Measurements from ENCODE around the gene CSF1R. TPM values are rescaled to one million over a fixed set of nuclear protein-coding genes. Genes with fewer than 3 reads are reported as not detected.
A peak's percentile ranks its signal among the peaks of the same experiment; 100 is the strongest.

CSF1R gene
- total and polyA plus RNA-seq, 4 donors: 5.4 to 46.2 (median 22.1) TPM

DNA sequence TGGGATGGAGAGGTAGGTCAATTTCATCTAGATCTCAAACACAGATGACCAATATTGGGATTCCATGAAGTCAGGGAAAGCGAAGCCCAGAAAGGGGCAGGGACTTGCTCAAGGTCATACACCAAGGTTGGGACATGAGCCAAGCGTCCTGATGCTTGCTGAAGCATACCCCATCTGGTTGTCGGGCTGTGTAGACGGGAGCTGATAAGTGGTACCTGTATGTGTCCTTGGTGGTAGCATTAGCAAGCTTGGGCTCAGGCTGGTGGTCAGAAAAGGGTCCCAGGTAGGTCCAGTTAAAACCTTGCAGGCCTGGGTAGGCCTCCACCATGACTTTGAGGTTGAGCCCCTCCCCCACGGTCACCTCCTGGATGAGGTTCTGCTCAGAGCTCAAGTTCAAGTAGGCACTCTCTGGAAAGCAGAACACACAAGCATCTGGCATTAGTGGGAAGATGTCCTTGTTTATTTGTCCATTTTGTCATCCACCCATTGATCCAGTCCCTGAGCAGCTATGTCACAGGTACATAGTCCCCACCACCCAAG, 13.2 kb downstream of the CSF1R start:
- H3K4me1 ChIP-seq (ENCODE audit: control insufficient read depth in 4 of 4, insufficient read depth in 4 of 4, low read length in 3 of 4): peaks cover 0 to 2% (median 0%) of the 10 kb centered on the region in 4 donors
- H3K36me3 ChIP-seq (ENCODE audit: control insufficient read depth in 4 of 4, insufficient read depth in 3 of 4, low read depth in 1 of 4, low read length in 3 of 4): no peaks in the 10 kb centered on the region
- 87% methylated on average over 5 of the region's 5 CpGs for WGBS
- DNase-seq (ENCODE audit: low spot score): peak; percentile 31
- H3K27me3 ChIP-seq (ENCODE audit: control insufficient read depth in 4 of 4, insufficient read depth in 4 of 4, low read length in 3 of 4): no peaks in the 10 kb centered on the region
- peaks cover 0 to 6% (median 0%) of the 10 kb centered on the region in 4 donors for H3K9me3 ChIP-seq (ENCODE audit: control insufficient read depth in 4 of 4, low read length in 3 of 4)
- H3K4me3 ChIP-seq (ENCODE audit: low read depth in 1 of 3, low read length in 3 of 3): no peak overlapping the region
- no peak overlapping the region for H3K9ac ChIP-seq (ENCODE audit: low read depth in 1 of 2, low read length in 2 of 2)
- TF ChIP-seq, protein P1, sequence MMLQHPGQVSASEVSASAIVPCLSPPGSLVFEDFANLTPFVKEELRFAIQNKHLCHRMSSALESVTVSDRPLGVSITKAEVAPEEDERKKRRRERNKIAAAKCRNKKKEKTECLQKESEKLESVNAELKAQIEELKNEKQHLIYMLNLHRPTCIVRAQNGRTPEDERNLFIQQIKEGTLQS (IDR thresholded peaks at IDR 0.05): no peak
- TF ChIP-seq, protein P2, sequence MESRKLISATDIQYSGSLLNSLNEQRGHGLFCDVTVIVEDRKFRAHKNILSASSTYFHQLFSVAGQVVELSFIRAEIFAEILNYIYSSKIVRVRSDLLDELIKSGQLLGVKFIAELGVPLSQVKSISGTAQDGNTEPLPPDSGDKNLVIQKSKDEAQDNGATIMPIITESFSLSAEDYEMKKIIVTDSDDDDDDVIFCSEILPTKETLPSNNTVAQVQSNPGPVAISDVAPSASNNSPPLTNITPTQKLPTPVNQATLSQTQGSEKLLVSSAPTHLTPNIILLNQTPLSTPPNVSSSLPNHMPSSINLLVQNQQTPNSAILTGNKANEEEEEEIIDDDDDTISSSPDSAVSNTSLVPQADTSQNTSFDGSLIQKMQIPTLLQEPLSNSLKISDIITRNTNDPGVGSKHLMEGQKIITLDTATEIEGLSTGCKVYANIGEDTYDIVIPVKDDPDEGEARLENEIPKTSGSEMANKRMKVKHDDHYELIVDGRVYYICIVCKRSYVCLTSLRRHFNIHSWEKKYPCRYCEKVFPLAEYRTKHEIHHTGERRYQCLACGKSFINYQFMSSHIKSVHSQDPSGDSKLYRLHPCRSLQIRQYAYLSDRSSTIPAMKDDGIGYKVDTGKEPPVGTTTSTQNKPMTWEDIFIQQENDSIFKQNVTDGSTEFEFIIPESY (IDR thresholded peaks at IDR 0.05): no peak
- TF ChIP-seq FOXA1 (IDR thresholded peaks at IDR 0.05) (no peak), RAD21 (IDR thresholded peaks at IDR 0.05) (no peak), GABPA (IDR thresholded peaks at IDR 0.05 in 1 of 2, conservative IDR thresholded peaks at IDR 0.05 in 1 of 2) (no peak), HNF4G (IDR thresholded peaks at IDR 0.05) (no peak), YY1 (IDR thresholded peaks at IDR 0.05) (no peak)
- H3K27ac ChIP-seq (ENCODE audit: low read depth in 1 of 2, low read length in 2 of 2): no peak overlapping the region

DNA sequence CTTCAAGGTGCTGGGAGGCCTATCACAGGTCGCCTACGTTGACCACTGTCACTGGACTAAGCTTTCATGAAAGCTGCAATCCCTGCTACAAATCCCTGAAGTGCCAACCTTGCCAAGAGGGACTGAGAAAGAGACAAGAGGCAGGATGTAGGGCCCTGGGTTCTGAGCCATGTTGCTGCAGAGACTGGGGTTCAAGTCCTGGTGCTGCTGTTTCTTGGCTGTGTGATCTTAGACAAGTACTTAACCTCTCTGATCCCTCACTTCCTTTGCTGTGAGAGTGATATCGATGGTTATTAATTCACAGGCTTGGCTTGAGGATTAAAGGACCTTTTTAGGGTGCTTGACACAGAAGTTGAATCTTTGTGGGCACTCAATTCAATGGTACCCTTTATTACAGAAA, 15.5 kb downstream of the CSF1R start:
- no peak for DNase-seq (ENCODE audit: low spot score)
- no peak overlapping the region for H3K27ac ChIP-seq (ENCODE audit: low read depth in 1 of 2, low read length in 2 of 2)
- H3K4me3 ChIP-seq (ENCODE audit: low read depth in 1 of 3, low read length in 3 of 3): no peak overlapping the region
- TF ChIP-seq FOXA1 (IDR thresholded peaks at IDR 0.05): no peak
- no peak for TF ChIP-seq MAX (IDR thresholded peaks at IDR 0.05)
- TF ChIP-seq GABPA (IDR thresholded peaks at IDR 0.05 in 1 of 2, conservative IDR thresholded peaks at IDR 0.05 in 1 of 2): no peak
- TF ChIP-seq RXRA (IDR thresholded peaks at IDR 0.05): no peak
- TF ChIP-seq REST (IDR thresholded peaks at IDR 0.05): no peak
- no peak for TF ChIP-seq JUND (IDR thresholded peaks at IDR 0.05)
- TF ChIP-seq, protein P1 (IDR thresholded peaks at IDR 0.05): no peak
- no peak for TF ChIP-seq RAD21 (IDR thresholded peaks at IDR 0.05)
- TF ChIP-seq SP1 (IDR thresholded peaks at IDR 0.05): no peak
- TF ChIP-seq FOXA2 (IDR thresholded peaks at IDR 0.05): no peak
- TF ChIP-seq NR2F2 (IDR thresholded peaks at IDR 0.05): no peak
- no peak for TF ChIP-seq HNF4G (IDR thresholded peaks at IDR 0.05)
- TF ChIP-seq, protein P2 (IDR thresholded peaks at IDR 0.05): no peak
- TF ChIP-seq HNF4A (conservative IDR thresholded peaks at IDR 0.05): no peak
- no peak for TF ChIP-seq TAF1 (conservative IDR thresholded peaks at IDR 0.05)
- no peak for TF ChIP-seq YY1 (IDR thresholded peaks at IDR 0.05)
- no peak for TF ChIP-seq EGR1 (IDR thresholded peaks at IDR 0.05; ENCODE audit: low read depth in 2 of 2)
- TF ChIP-seq, protein P3, sequence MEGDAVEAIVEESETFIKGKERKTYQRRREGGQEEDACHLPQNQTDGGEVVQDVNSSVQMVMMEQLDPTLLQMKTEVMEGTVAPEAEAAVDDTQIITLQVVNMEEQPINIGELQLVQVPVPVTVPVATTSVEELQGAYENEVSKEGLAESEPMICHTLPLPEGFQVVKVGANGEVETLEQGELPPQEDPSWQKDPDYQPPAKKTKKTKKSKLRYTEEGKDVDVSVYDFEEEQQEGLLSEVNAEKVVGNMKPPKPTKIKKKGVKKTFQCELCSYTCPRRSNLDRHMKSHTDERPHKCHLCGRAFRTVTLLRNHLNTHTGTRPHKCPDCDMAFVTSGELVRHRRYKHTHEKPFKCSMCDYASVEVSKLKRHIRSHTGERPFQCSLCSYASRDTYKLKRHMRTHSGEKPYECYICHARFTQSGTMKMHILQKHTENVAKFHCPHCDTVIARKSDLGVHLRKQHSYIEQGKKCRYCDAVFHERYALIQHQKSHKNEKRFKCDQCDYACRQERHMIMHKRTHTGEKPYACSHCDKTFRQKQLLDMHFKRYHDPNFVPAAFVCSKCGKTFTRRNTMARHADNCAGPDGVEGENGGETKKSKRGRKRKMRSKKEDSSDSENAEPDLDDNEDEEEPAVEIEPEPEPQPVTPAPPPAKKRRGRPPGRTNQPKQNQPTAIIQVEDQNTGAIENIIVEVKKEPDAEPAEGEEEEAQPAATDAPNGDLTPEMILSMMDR (IDR thresholded peaks at IDR 0.05; ENCODE audit: low read depth, low read length, missing input control): no peak
- H3K4me1 ChIP-seq (ENCODE audit: control insufficient read depth in 4 of 4, insufficient read depth in 4 of 4, low read length in 3 of 4): peaks cover 0 to 2% (median 0%) of the 10 kb centered on the region in 4 donors
- no peaks in the 10 kb centered on the region for H3K36me3 ChIP-seq (ENCODE audit: control insufficient read depth in 4 of 4, insufficient read depth in 3 of 4, low read depth in 1 of 4, low read length in 3 of 4)
- peaks cover 0 to 6% (median 0%) of the 10 kb centered on the region in 4 donors for H3K9me3 ChIP-seq (ENCODE audit: control insufficient read depth in 4 of 4, low read length in 3 of 4)
- H3K27me3 ChIP-seq (ENCODE audit: control insufficient read depth in 4 of 4, insufficient read depth in 4 of 4, low read length in 3 of 4): no peaks in the 10 kb centered on the region
- H3K9ac ChIP-seq (ENCODE audit: low read depth in 1 of 2, low read length in 2 of 2): no peak overlapping the region
- 95% methylated on average over 3 of the region's 3 CpGs for WGBS
